Neural cell (in vitro differentiated cells): ENCODE results near the gene KRT10. TPM values are rescaled to one million over a fixed set of nuclear protein-coding genes. Genes with fewer than 3 reads are reported as not detected.

Experiments
- H2AFZ ChIP-seq: fragments of 200-600, 300-800 bp; sonication (generic), shearing (Covaris generic); 2 replicates; pipeline ENCODE4 v1.6.0; 2014; ENCODE audit warnings: low read depth, mild to moderate bottlenecking, antibody characterized with exemption, low read length, moderate library complexity
- H3F3A ChIP-seq: fragments of 200-600 bp; shearing (Covaris generic); 2 replicates; pipeline ENCODE4 v1.6.1; 2016; ENCODE audit warnings: mild to moderate bottlenecking, moderate library complexity, mixed read lengths, antibody characterized with exemption, low read length; ENCODE audit not compliant: insufficient read depth, poor library complexity, severe bottlenecking
- H3K27ac ChIP-seq: fragments of 200-600, 300-800 bp; sonication (generic), shearing (Covaris generic); 2 replicates; pipeline ENCODE4 v1.5.1; 2014; ENCODE audit warnings: mild to moderate bottlenecking, low read length, moderate library complexity
- H3K27me3 ChIP-seq: fragments of 300-800, 200-600 bp; sonication (generic), shearing (Covaris generic); 2 replicates; pipeline ENCODE4 v1.6.0; 2014; ENCODE audit warnings: mild to moderate bottlenecking, low read depth, low read length, moderate library complexity; ENCODE audit not compliant: insufficient read depth
- H3K36me3 ChIP-seq: fragments of 300-800, 200-600 bp; sonication (generic), shearing (Covaris generic); 2 replicates; pipeline ENCODE4 v1.5.1; 2014; ENCODE audit warnings: mild to moderate bottlenecking, antibody characterized with exemption, low read length, moderate library complexity; ENCODE audit not compliant: insufficient read depth
- H3K4me2 ChIP-seq: fragments of 300-800, 200-600 bp; sonication (generic), shearing (Covaris generic); 2 replicates; pipeline ENCODE4 v1.6.0; 2014; ENCODE audit warnings: mild to moderate bottlenecking, low read length
- H3K4me3 ChIP-seq: fragments of 300-800, 200-600 bp; sonication (generic), shearing (Covaris generic); 2 replicates; pipeline ENCODE4 v1.5.1; 2014; ENCODE audit warnings: mild to moderate bottlenecking, low read length, moderate library complexity
- H3K79me2 ChIP-seq: fragments of 200-600 bp; shearing (Covaris generic); replicated peaks from 2 replicates; pipeline ENCODE4 v1.6.0; 2014; ENCODE audit warnings: mild to moderate bottlenecking, low read length, moderate library complexity; ENCODE audit not compliant: insufficient read depth
- H3K9ac ChIP-seq: fragments of 300-800, 200-600 bp; sonication (generic), shearing (Covaris generic); 2 replicates; pipeline ENCODE4 v1.6.1; 2016; ENCODE audit warnings: mild to moderate bottlenecking, low read length, mixed read lengths
- H3K9me2 ChIP-seq: fragments of 200-600 bp; shearing (Covaris generic); 2 replicates; pipeline ENCODE4 v1.6.1; 2016; ENCODE audit warnings: mild to moderate bottlenecking, low read length, mixed read lengths; ENCODE audit not compliant: insufficient read depth
- H3K9me3 ChIP-seq: fragments of 200-600, 300-800 bp; sonication (generic), shearing (Covaris generic); 2 replicates; pipeline ENCODE4 v1.6.1; 2016; ENCODE audit warnings: mild to moderate bottlenecking, mixed run types, low read length, moderate library complexity, mixed read lengths
- H4K20me1 ChIP-seq: fragments of 200-600 bp; shearing (Covaris generic); 2 replicates; pipeline ENCODE4 v1.6.1; 2016; ENCODE audit warnings: mild to moderate bottlenecking, mixed run types; ENCODE audit not compliant: insufficient read depth
- CTCF ChIP-seq: fragments of 450-650 bp; IDR thresholded peaks from 2 replicates; pipeline ENCODE4 v1.5.1; 2014; ENCODE audit warnings: antibody characterized with exemption, mild to moderate bottlenecking, moderate library complexity; ENCODE audit not compliant: poor library complexity, severe bottlenecking
- EP300 ChIP-seq: fragments of 450-650 bp; conservative IDR thresholded peaks from 2 replicates; pipeline ENCODE4 v1.6.1; 2014; ENCODE audit warnings: antibody characterized with exemption, mild to moderate bottlenecking, moderate library complexity; ENCODE audit not compliant: poor library complexity, severe bottlenecking
- EZH2 ChIP-seq: fragments of 200-600, 300-800 bp; shearing (Covaris generic), sonication (generic); IDR thresholded peaks from 2 replicates; pipeline ENCODE4 v1.6.1; 2014; ENCODE audit warnings: antibody characterized with exemption, low read length, borderline replicate concordance, mild to moderate bottlenecking; ENCODE audit not compliant: insufficient read depth, poor library complexity, severe bottlenecking
- MXI1 ChIP-seq: fragments of 450-650 bp; conservative IDR thresholded peaks from 2 replicates; pipeline ENCODE4 v1.6.1; 2014; ENCODE audit warnings: antibody characterized with exemption, mild to moderate bottlenecking; ENCODE audit not compliant: poor library complexity, severe bottlenecking
- POLR2AphosphoS5 ChIP-seq: IDR thresholded peaks from 2 replicates; pipeline ENCODE4 v1.6.1; 2012
- RAD21 ChIP-seq: fragments of 450-650 bp; conservative IDR thresholded peaks from 2 replicates; pipeline ENCODE4 v1.6.1; 2014; ENCODE audit warnings: antibody characterized with exemption, mild to moderate bottlenecking, moderate library complexity
- REST ChIP-seq: IDR thresholded peaks from 2 replicates; pipeline ENCODE4 v1.6.1; 2012; ENCODE audit warnings: borderline replicate concordance
- SMC3 ChIP-seq: fragments of 450-650 bp; conservative IDR thresholded peaks from 2 replicates; pipeline ENCODE4 v1.6.1; 2014; ENCODE audit warnings: antibody characterized with exemption, mild to moderate bottlenecking, moderate library complexity; ENCODE audit not compliant: poor library complexity
- TAF1 ChIP-seq: IDR thresholded peaks from 2 replicates; pipeline ENCODE4 v1.6.1; 2012; ENCODE audit warnings: low read depth
- polyA plus RNA-seq: library from polyadenylated mRNA; depleted of rRNA; stranded (reverse); fragments of >200 nt; gene quantifications from 2 replicates; pipeline ENCODE4 v1.2.3, GENCODE V29; 2014

KRT10 gene
- polyA plus RNA-seq, 1 donor from 2014 or later, result 54.2 TPM

- Histone ChIP-seq H3K36me3 (no peaks in the 10 kb centered on the region), H3K79me2 (no peaks in the 10 kb centered on the region), H3K9me3 (no peaks in the 10 kb centered on the region), H4K20me1 (no peaks in the 10 kb centered on the region), H3K27me3 (no peaks in the 10 kb centered on the region), H3K9ac (no peak overlapping the region), H3K4me2 (no peak overlapping the region), H3F3A (no peaks in the 10 kb centered on the region), H3K4me3 (no peak overlapping the region), H3K9me2 (no peaks in the 10 kb centered on the region), H3K27ac (no peak overlapping the region), H2AFZ (no peak overlapping the region)
- TF ChIP-seq REST, result no peak
- no peak for TF ChIP-seq CTCF
- no peak for TF ChIP-seq TAF1
- no peak for TF ChIP-seq EP300
- TF ChIP-seq EZH2, result no peak
- TF ChIP-seq SMC3, result no peak
- TF ChIP-seq MXI1, result no peak
- no peak for TF ChIP-seq RAD21
- TF ChIP-seq POLR2AphosphoS5, result no peak
Measured at GRCh38 chr17:40795019-40795667, 27.3 kb downstream of the KRT10 start.

GRCh38 chr17:40794466-40794865, 27.9 kb downstream of the KRT10 start:
- H3K4me2 ChIP-seq, result no peak overlapping the region
- H4K20me1 ChIP-seq, result no peaks in the 10 kb centered on the region
- H3F3A ChIP-seq, result no peaks in the 10 kb centered on the region
- no peaks in the 10 kb centered on the region for H3K9me2 ChIP-seq
- H3K4me3 ChIP-seq, result no peak overlapping the region
- H3K79me2 ChIP-seq, result no peaks in the 10 kb centered on the region
- no peaks in the 10 kb centered on the region for H3K27me3 ChIP-seq
- no peak overlapping the region for H2AFZ ChIP-seq
- no peaks in the 10 kb centered on the region for H3K9me3 ChIP-seq
- no peak overlapping the region for H3K27ac ChIP-seq
- no peaks in the 10 kb centered on the region for H3K36me3 ChIP-seq
- TF ChIP-seq TAF1 (no peak), MXI1 (no peak), POLR2AphosphoS5 (no peak), EZH2 (no peak), SMC3 (no peak), REST (no peak), CTCF (no peak), RAD21 (no peak), EP300 (no peak)
- no peak overlapping the region for H3K9ac ChIP-seq
